ENCODE data around the gene EHD4.

- TF ChIP-seq EZH2 (IDR thresholded peaks at IDR 0.05; ENCODE audit: borderline replicate concordance) (no peak), CTCF (IDR thresholded peaks at IDR 0.05; ENCODE audit: poor library complexity) (no peak)
These were observed 5.5 kb upstream of the EHD4 start for GRCh38 chr15:41977757-41978383.

Data from hepatocyte (in vitro differentiated cells).